HT1080 (cell line): ENCODE measurements around the gene PIPOX. TPM values are rescaled to one million over a fixed set of nuclear protein-coding genes. Genes with fewer than 3 reads are reported as not detected.

Experiments
- DNase-seq: peaks from one replicate; pipeline ENCODE4 v3.0.0-alpha.2; 2015; ENCODE audit warnings: low read depth
- total RNA-seq: library from RNA; depleted of rRNA; stranded (reverse); fragments of >200 nt; shearing (Covaris generic); gene quantifications from 2 replicates; pipeline ENCODE4 v1.2.3, GENCODE V29; 2014; rRNA removed

PIPOX gene
- total RNA-seq, 1 experiment from 2014 or later = 0.14 TPM

DNA sequence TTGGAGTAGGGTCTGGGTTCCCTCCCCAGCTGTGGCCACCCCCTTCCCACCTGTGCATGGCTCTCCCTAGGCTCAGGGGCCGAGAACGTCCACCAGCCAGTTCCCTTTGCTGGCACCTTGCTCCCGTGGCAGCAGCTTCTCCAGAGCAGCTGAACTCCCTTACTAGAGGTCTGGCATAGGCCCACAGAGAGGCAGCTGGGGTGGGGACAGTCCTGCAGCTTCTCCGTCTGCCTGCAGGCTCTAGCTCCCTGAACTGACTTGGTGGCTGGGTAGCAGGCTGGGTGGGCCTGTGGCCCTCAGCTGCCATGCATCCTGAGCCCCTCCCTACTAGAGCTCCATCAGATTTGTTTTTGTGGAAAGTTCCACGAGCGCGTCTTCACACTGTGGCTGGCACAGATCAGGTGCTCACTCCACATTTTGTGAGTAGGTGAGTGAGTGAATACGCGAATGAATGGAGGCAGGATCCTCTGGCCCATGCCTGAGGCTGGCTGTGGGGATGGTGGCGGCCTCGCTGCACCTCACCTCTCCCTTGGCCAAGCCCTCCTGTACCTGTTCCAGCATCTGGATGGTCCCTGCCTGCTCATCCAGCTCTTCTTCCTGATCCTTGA is 51.3 kb downstream of the PIPOX start:
- DNase-seq = no peak

- no peak for DNase-seq
These were observed 52.5 kb downstream of the PIPOX start for GRCh38 chr17:29095439-29095838.

- DNase-seq = no peak
These were observed 53.2 kb downstream of the PIPOX start for GRCh38 chr17:29096094-29096493.

DNA sequence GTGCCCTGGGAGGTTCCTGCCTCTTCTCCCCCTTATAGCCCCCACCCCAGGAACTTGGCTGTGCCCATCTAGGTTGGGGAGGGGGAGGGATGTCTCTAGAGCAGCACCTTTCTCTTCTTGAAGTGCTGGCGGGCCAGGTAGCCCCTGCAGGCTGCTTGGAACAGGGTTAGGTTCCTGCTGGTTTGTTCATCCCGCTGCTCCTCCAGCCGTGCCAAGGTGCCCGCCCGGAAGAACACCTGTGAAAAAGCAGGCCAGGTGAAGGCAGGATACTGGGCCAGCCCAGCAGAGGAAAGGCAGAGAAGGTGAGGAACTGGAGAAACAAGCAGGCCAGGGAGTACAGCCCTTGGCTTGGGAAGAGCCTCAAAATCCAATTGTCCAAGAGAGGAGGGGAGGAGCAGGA is 56.6 kb downstream of the PIPOX start:
- DNase-seq = no peak

DNA sequence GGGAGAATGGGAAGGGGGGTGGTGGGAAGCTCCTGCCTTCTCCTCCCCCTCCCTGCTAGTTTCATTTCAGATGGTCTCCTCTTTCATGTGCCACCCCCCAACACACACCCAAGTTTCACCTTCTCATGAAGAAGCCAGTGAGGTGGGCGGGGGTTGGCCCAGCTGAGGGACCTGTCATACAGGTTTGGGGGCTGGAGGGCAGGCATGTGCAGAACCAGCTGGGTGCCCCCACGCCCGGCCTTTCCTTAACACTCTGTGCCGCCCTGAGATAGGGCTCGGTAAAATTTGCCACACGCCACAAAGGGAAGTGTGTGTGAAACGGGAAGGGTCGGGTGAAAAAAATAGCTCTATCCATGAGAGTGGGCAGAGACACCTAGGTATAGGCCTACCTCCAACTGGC is 57.4 kb downstream of the PIPOX start:
- no peak for DNase-seq

DNA sequence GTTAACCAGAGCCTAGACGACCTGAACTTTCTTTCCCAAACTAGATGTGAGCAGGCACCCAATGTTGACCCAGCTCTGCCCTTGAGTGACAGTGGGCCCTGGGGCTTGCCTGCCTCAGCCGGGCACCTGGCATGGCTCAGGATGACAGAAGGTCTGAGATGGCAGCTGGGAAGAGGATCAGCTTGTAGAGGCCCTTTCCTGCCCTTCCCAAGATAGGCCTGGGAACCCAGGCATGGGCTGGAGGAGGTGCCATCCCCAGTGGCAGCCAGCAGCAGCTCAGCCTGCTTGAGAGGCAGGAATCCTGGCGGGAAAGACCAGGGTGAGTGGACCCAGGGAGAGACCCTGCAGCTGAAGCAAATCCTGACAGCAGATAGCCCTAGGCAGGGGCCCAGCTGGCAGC is 59.1 kb downstream of the PIPOX start:
- DNase-seq = no peak

DNA sequence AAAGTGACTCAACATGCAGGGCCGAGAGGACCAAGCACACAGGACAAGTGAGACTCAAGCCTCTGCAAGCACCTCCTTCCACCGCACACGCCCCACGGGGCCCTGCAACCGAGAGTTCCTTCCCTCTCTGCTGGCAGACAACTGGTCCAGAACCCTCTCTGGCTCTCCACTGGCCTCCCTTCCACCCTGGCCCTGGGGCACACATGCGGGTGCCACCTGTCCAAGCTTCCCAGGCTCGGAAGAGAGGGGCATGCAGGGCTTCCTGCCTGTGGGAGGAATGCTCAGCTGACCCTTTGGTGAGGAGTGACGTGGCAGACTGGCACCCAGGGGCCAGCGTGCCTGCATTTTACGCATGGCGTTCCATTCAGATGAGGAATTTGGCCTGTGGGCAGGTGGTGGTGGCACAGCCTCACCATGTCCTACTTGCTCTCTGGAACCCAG is 59.8 kb downstream of the PIPOX start:
- peak; percentile 19 for DNase-seq

GRCh38 chr17:29103341-29103740 is 60.4 kb downstream of the PIPOX start:
- no peak for DNase-seq

Other genes starting within 250 kb of the PIPOX start
- gene FAM222B, start 200.4 kb upstream of the PIPOX start, total RNA-seq = 4.4 and 11.9 TPM in 2 replicates
- 35.4 and 47.1 TPM in 2 replicates for gene ERAL1, start 188.1 kb upstream of the PIPOX start, total RNA-seq
- gene FLOT2, start 145.4 kb upstream of the PIPOX start, total RNA-seq = 23.4 and 28.1 TPM in 2 replicates
- 8.7 and 13.6 TPM in 2 replicates for gene DHRS13, start 140.1 kb upstream of the PIPOX start, total RNA-seq
- 21.1 and 24.7 TPM in 2 replicates for gene PHF12, start 91.6 kb upstream of the PIPOX start, total RNA-seq
- not detected in 2 replicates for gene SEZ6, start 37.1 kb upstream of the PIPOX start, total RNA-seq
- 17.0 and 21.0 TPM in 2 replicates for gene MYO18A, start 137.3 kb downstream of the PIPOX start, total RNA-seq
- gene CRYBA1, start 203.7 kb downstream of the PIPOX start, total RNA-seq = not detected in 2 replicates